Mesenchymal stem cell (in vitro differentiated cells and primary cell): ENCODE data around the gene PCMT1.

Source experiments
- DNase-seq: peaks from one replicate; pipeline ENCODE4 v3.0.0-alpha.2; 2013
- H2AFZ ChIP-seq: one replicate; pipeline ENCODE4 v1.6.1; 2013; ENCODE audit warnings: low read depth, mild to moderate bottlenecking, control low read depth, inconsistent platforms, low read length, moderate library complexity
- H2AK5ac ChIP-seq: 2 replicates; pipeline ENCODE4 v1.6.1; 2013; ENCODE audit warnings: low read length, moderate library complexity, mild to moderate bottlenecking, inconsistent platforms; ENCODE audit not compliant: severe bottlenecking
- H2BK120ac ChIP-seq: one replicate; pipeline ENCODE4 v1.6.1; 2013; ENCODE audit warnings: low read depth, mild to moderate bottlenecking, inconsistent platforms, low read length, moderate library complexity
- H2BK12ac ChIP-seq, 2 experiments: one replicate each; pipeline ENCODE4 v1.6.1; 2013; ENCODE audit warnings: inconsistent platforms in 2 of 2, low read length in 2 of 2, mild to moderate bottlenecking in 2 of 2, moderate library complexity in 2 of 2, control low read depth in 1 of 2
- H2BK15ac ChIP-seq: one replicate; pipeline ENCODE4 v1.6.1; 2013; ENCODE audit warnings: mild to moderate bottlenecking, low read depth, inconsistent platforms; ENCODE audit not compliant: poor library complexity, severe bottlenecking
- H2BK5ac ChIP-seq: 2 replicates; pipeline ENCODE4 v1.6.1; 2013; ENCODE audit warnings: low read depth, mild to moderate bottlenecking, low read length, control low read depth, inconsistent platforms; ENCODE audit not compliant: poor library complexity, severe bottlenecking
- H3K14ac ChIP-seq, 2 experiments: one replicate each; pipeline ENCODE4 v1.6.1; 2013; ENCODE audit warnings: inconsistent platforms in 2 of 2, low read length in 2 of 2, control low read depth in 1 of 2, mild to moderate bottlenecking in 1 of 2, moderate library complexity in 1 of 2
- H3K18ac ChIP-seq, 2 experiments: one replicate each; pipeline ENCODE4 v1.6.1; 2013; ENCODE audit warnings: inconsistent platforms in 2 of 2, low read length in 2 of 2, control low read depth in 1 of 2, low read depth in 1 of 2, mild to moderate bottlenecking in 1 of 2
- H3K23ac ChIP-seq, 2 experiments: one replicate each; pipeline ENCODE4 v1.6.1; 2013; ENCODE audit warnings: inconsistent platforms in 2 of 2, low read length in 2 of 2, mild to moderate bottlenecking in 2 of 2, moderate library complexity in 2 of 2, control low read depth in 1 of 2
- H3K27ac ChIP-seq: 2 replicates; pipeline ENCODE4 v1.5.1; 2013; ENCODE audit warnings: mild to moderate bottlenecking, moderate library complexity, low read length, control low read depth, inconsistent platforms; ENCODE audit not compliant: poor library complexity, severe bottlenecking
- H3K27me3 ChIP-seq, 2 experiments: 2 replicates each; pipeline versions ENCODE4 v1.6.1 to v1.7.0; 2013; ENCODE audit warnings: low read length in 2 of 2, mild to moderate bottlenecking in 2 of 2, moderate library complexity in 2 of 2, control low read depth in 1 of 2, inconsistent platforms in 1 of 2; ENCODE audit not compliant: control insufficient read depth in 1 of 2, insufficient read depth in 1 of 2
- H3K36me3 ChIP-seq, 2 experiments: 2 replicates each; pipeline versions ENCODE4 v1.6.1 to v1.7.0; 2013; ENCODE audit warnings: low read length in 2 of 2, control low read depth in 1 of 2, inconsistent platforms in 1 of 2, low read depth in 1 of 2, mild to moderate bottlenecking in 1 of 2; ENCODE audit not compliant: insufficient read depth in 2 of 2, control insufficient read depth in 1 of 2
- H3K4ac ChIP-seq, 2 experiments: one replicate each; pipeline ENCODE4 v1.6.1; 2013; ENCODE audit warnings: inconsistent platforms in 2 of 2, low read length in 2 of 2, mild to moderate bottlenecking in 2 of 2, moderate library complexity in 2 of 2, control low read depth in 1 of 2, low read depth in 1 of 2
- H3K4me1 ChIP-seq: 2 replicates; pipeline ENCODE4 v1.6.1; 2013; ENCODE audit warnings: low read depth, low read length, control low read depth; ENCODE audit not compliant: control insufficient read depth, insufficient read depth
- H3K4me2 ChIP-seq: 2 replicates; pipeline ENCODE4 v1.6.1; 2013; ENCODE audit warnings: low read length, mild to moderate bottlenecking, inconsistent platforms; ENCODE audit not compliant: poor library complexity, severe bottlenecking
- H3K4me3 ChIP-seq, 2 experiments: 2 replicates each; pipeline versions ENCODE4 v1.5.1 to v1.7.0; 2013; ENCODE audit warnings: low read length in 2 of 2, mild to moderate bottlenecking in 2 of 2, control low read depth in 1 of 2, low read depth in 1 of 2; ENCODE audit not compliant: insufficient read depth in 1 of 2
- H3K79me1 ChIP-seq: replicated peaks from 2 replicates; pipeline ENCODE4 v1.6.1; 2013; ENCODE audit warnings: mild to moderate bottlenecking, control low read depth, low read length, inconsistent platforms; ENCODE audit not compliant: poor library complexity, severe bottlenecking
- H3K9ac ChIP-seq: 2 replicates; pipeline ENCODE4 v1.7.0; 2013; ENCODE audit warnings: mild to moderate bottlenecking, low read length, moderate library complexity
- H3K9me3 ChIP-seq: 2 replicates; pipeline ENCODE4 v1.7.0; 2013; ENCODE audit warnings: mild to moderate bottlenecking, low read length; ENCODE audit not compliant: control insufficient read depth
- H4K8ac ChIP-seq: one replicate; pipeline ENCODE4 v1.6.1; 2013; ENCODE audit warnings: inconsistent platforms, mild to moderate bottlenecking, low read length, moderate library complexity
- H4K91ac ChIP-seq: one replicate; pipeline ENCODE4 v1.6.1; 2013; ENCODE audit warnings: mild to moderate bottlenecking, low read length, inconsistent platforms
- WGBS: methylation state at CpG from one replicate; pipeline ENCODE4 v1.1.7; 2013; ENCODE audit warnings: mixed read lengths; 5-methylcytosine and 5-hydroxymethylcytosine counted together

Gene PCMT1

GRCh38 chr6:149754548-149754947 is 5.0 kb downstream of the PCMT1 start:
- H2BK120ac ChIP-seq = no peak overlapping the region
- no peak overlapping the region for H2AFZ ChIP-seq
- no peaks in the 10 kb centered on the region for H3K9me3 ChIP-seq
- H2BK5ac ChIP-seq = no peak overlapping the region
- H3K4me1 ChIP-seq = peaks cover 7% of the 10 kb centered on the region
- H3K79me1 ChIP-seq = peaks cover 1% of the 10 kb centered on the region
- H2BK15ac ChIP-seq = no peak overlapping the region
- H3K4me2 ChIP-seq = no peak overlapping the region
- no peak overlapping the region for H3K27ac ChIP-seq
- peaks cover 0 to under 1% of the 10 kb centered on the region in 2 experiments for H3K36me3 ChIP-seq
- H2BK12ac ChIP-seq = no peak overlapping the region
- no peak overlapping the region for H3K4me3 ChIP-seq
- H4K8ac ChIP-seq = no peak overlapping the region
- no peak overlapping the region for H2AK5ac ChIP-seq
- no peak overlapping the region for H4K91ac ChIP-seq
- H3K4ac ChIP-seq = no peak overlapping the region
- H3K27me3 ChIP-seq = no peaks in the 10 kb centered on the region
- H3K9ac ChIP-seq = no peak overlapping the region
- H3K14ac ChIP-seq = no peak overlapping the region
- 100% methylated on average over 3 of the region's 4 CpGs for WGBS
- no peak overlapping the region for H3K23ac ChIP-seq
- H3K18ac ChIP-seq = no peak overlapping the region
- no peak for DNase-seq

DNA sequence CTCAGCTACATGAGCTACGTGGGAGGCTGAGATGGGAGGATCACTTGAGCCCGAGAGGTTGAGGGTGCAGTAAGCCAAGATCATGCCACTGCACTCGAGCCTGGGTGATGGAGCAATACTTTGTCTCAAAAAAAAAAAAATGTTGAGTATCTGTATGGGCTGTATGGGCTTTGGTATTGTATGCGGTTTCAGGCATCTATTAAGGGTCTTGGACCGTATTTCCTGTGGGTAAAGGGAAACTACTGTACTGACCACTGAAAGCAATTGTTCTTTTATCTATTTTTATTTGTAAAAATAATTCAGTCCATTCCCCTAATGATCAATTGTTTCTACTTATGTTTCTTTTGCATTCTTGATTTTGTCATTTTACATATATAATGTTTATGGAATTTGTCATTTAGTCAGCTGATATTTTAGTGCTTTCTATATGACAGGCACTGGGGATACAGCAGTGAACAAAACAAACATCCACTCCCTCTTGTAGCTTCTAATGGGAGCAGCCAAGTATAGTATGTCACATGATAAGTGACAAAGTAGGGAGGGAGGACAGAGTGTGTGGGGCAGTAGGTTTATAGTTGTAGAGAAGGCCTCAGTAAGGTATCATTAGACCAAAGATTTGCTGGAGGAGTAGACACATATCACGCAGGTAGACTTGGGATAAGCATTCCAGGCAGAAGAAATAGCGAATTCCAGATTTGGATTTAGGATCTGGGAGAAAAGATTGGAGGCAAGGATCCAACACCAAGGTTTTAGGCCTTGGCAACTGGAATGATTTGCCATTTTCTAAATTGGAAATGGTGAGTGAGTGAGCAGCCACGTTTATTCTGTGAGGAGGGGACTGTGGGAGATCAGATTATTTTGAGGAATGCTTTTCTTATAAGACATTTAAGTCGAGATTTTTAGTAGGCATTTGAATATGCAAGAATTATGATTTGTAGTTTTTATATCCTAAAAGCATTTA is 6.0 kb downstream of the PCMT1 start:
- Histone ChIP-seq H3K4me3 (no peak overlapping the region), H3K36me3 (peaks cover 0 to 10% of the 10 kb centered on the region in 2 experiments), H3K4me1 (peaks cover 7% of the 10 kb centered on the region), H3K9me3 (no peaks in the 10 kb centered on the region), H2BK120ac (no peak overlapping the region), H2BK12ac (no peak overlapping the region), H3K9ac (no peak overlapping the region), H2BK5ac (no peak overlapping the region), H3K27ac (no peak overlapping the region), H3K4me2 (no peak overlapping the region), H3K4ac (no peak overlapping the region), H3K27me3 (no peaks in the 10 kb centered on the region), H4K91ac (peak overlapping the region; percentile 27), H2AK5ac (no peak overlapping the region), H2BK15ac (no peak overlapping the region), H2AFZ (no peak overlapping the region), H3K18ac (no peak overlapping the region), H3K79me1 (peaks cover 4% of the 10 kb centered on the region), H3K14ac (no peak overlapping the region), H4K8ac (no peak overlapping the region), H3K23ac (no peak overlapping the region)
- WGBS = over 99% methylated on average over 8 of the region's 9 CpGs
- no peak for DNase-seq

DNA sequence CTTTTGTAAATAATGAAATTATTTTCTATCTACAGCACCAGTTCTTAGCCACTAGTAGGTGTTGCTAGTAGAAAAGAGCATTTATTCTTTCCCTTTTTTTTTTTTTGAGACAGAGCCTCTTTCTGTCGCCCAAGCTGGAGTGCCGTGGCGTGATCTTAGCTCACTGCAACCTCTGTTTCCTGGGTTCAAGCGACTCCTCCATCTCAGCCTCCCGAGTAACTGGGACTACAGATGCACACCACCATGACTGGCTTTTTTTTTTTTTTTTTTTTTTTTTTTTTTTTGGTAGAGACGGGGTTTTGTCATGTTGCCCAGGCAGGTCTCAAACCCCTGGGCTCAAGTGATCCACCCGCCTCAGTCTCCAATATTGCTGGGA is 6.7 kb downstream of the PCMT1 start:
- H3K4me3 ChIP-seq = no peak overlapping the region

DNA sequence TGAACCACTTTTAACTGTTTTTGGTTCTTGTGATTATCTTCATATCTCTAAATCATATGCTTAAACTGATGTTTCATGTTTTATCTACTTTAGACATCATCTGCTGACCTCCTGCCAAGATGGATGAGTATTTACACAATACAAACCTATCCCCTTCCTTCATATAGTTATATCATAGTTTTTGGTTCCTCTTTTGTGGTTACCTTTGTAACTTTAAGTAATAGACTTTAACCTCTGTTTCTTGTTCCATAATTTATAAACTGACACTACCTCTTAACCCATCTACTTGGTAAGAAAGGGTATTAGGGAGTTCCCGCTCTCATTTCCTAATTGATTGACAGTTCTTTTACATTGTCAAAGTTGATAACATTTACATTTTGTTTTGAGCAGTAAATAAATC is 11.9 kb downstream of the PCMT1 start:
- H3K79me1 ChIP-seq = peaks cover 6% of the 10 kb centered on the region
- no CpG with 5 or more reads among the region's 1 CpG for WGBS
- H3K4ac ChIP-seq = no peak overlapping the region
- H3K4me1 ChIP-seq = no peaks in the 10 kb centered on the region
- no peaks in the 10 kb centered on the region for H3K27me3 ChIP-seq
- no peak overlapping the region for H3K4me2 ChIP-seq
- H3K27ac ChIP-seq = no peak overlapping the region
- no peak overlapping the region for H2BK15ac ChIP-seq
- H3K9ac ChIP-seq = no peak overlapping the region
- H2AK5ac ChIP-seq = no peak overlapping the region
- H4K91ac ChIP-seq = no peak overlapping the region
- no peak overlapping the region for H3K23ac ChIP-seq
- no peak overlapping the region for H3K4me3 ChIP-seq
- no peak overlapping the region for H2BK12ac ChIP-seq
- H3K14ac ChIP-seq = no peak overlapping the region
- H3K18ac ChIP-seq = no peak overlapping the region
- DNase-seq = no peak
- peaks cover 7 to 20% of the 10 kb centered on the region in 2 experiments for H3K36me3 ChIP-seq
- H2BK5ac ChIP-seq = no peak overlapping the region
- H2BK120ac ChIP-seq = no peak overlapping the region
- H4K8ac ChIP-seq = no peak overlapping the region
- H3K9me3 ChIP-seq = peaks cover 10% of the 10 kb centered on the region
- no peak overlapping the region for H2AFZ ChIP-seq

More for the DNA sequence above, 6.7 kb downstream of the PCMT1 start:
- Histone ChIP-seq H3K4me2 (no peak overlapping the region), H2AK5ac (no peak overlapping the region), H4K8ac (no peak overlapping the region), H3K27ac (no peak overlapping the region), H3K36me3 (peaks cover 0 to 10% of the 10 kb centered on the region in 2 experiments), H2BK5ac (no peak overlapping the region), H3K23ac (no peak overlapping the region), H3K18ac (no peak overlapping the region), H3K4me1 (peaks cover 4% of the 10 kb centered on the region), H4K91ac (no peak overlapping the region), H2BK15ac (no peak overlapping the region), H3K27me3 (no peaks in the 10 kb centered on the region), H2BK120ac (no peak overlapping the region), H3K9ac (no peak overlapping the region), H3K79me1 (peaks cover 4% of the 10 kb centered on the region), H3K9me3 (no peaks in the 10 kb centered on the region), H3K14ac (no peak overlapping the region), H2AFZ (no peak overlapping the region), H2BK12ac (no peak overlapping the region), H3K4ac (no peak overlapping the region)
- 100% methylated on average over 3 of the region's 7 CpGs for WGBS
- DNase-seq = no peak
